ENCODE measurements around the gene RFESD. TPM values are rescaled to one million over a fixed set of nuclear protein-coding genes. Genes with fewer than 3 reads are reported as not detected.

Gene RFESD
- total RNA-seq, 1 donor from 2014 or later, result 3.0 TPM

- intact Hi-C loops (cut with micrococcal nuclease), result no loop called here
Observed at GRCh38 chr5:95655575-95655974, 9.0 kb downstream of the RFESD start.

GRCh38 chr5:95660060-95660459, 13.5 kb downstream of the RFESD start:
- intact Hi-C loops (cut with micrococcal nuclease), result loop anchor here (5.0 kb wide), 2 partner anchors 67 to 102 kb away; no protein-coding TSS in a partner anchor

GRCh38 chr5:95662946-95663345, 16.4 kb downstream of the RFESD start:
- intact Hi-C loops (cut with micrococcal nuclease), result loop anchor here (5.0 kb wide), 2 partner anchors 64 to 99 kb away; no protein-coding TSS in a partner anchor

- intact Hi-C loops (cut with micrococcal nuclease), result loop anchor here (1.0 to 5.0 kb wide), 7 partner anchors 17 to 673 kb away; no protein-coding TSS in a partner anchor
Observed at GRCh38 chr5:95664204-95664786, 17.7 kb downstream of the RFESD start.

- intact Hi-C loops (cut with micrococcal nuclease), result no loop called here
Observed at GRCh38 chr5:95667061-95667618, 20.6 kb downstream of the RFESD start.

GRCh38 chr5:95667678-95668077, 21.1 kb downstream of the RFESD start:
- intact Hi-C loops (cut with micrococcal nuclease), result no loop called here

- intact Hi-C loops (cut with micrococcal nuclease), result no loop called here
Observed at GRCh38 chr5:95668216-95668615, 21.6 kb downstream of the RFESD start.

- intact Hi-C loops (cut with micrococcal nuclease), result no loop called here
Observed at GRCh38 chr5:95668728-95669127, 22.2 kb downstream of the RFESD start.

- intact Hi-C loops (cut with micrococcal nuclease), result no loop called here
Observed at GRCh38 chr5:95669540-95669939, 23.0 kb downstream of the RFESD start.

GRCh38 chr5:95669985-95670384, 23.4 kb downstream of the RFESD start:
- intact Hi-C loops (cut with micrococcal nuclease), result no loop called here

- intact Hi-C loops (cut with micrococcal nuclease), result no loop called here
Observed at GRCh38 chr5:95670568-95670967, 24.0 kb downstream of the RFESD start.

- intact Hi-C loops (cut with micrococcal nuclease), result no loop called here
Observed at GRCh38 chr5:95671826-95672225, 25.2 kb downstream of the RFESD start.

- intact Hi-C loops (cut with micrococcal nuclease), result no loop called here
Observed at GRCh38 chr5:95672641-95673040, 26.1 kb downstream of the RFESD start.

- intact Hi-C loops (cut with micrococcal nuclease), result no loop called here
Observed at GRCh38 chr5:95673081-95673480, 26.5 kb downstream of the RFESD start.

GRCh38 chr5:95682891-95683290, 36.3 kb downstream of the RFESD start, which contains the start of gene SPATA9:
Gene SPATA9 (minus strand): TSS chr5:95682991. CDS start chr5:95682854, 137 bp downstream.
- intact Hi-C loops (cut with micrococcal nuclease), result no loop called here

- intact Hi-C loops (cut with micrococcal nuclease), result no loop called here
Observed at GRCh38 chr5:95684361-95684760, 37.8 kb downstream of the RFESD start.

- intact Hi-C loops (cut with micrococcal nuclease), result no loop called here
Observed at GRCh38 chr5:95686651-95687050, 40.1 kb downstream of the RFESD start.

GRCh38 chr5:95689680-95690079, 43.1 kb downstream of the RFESD start:
- intact Hi-C loops (cut with micrococcal nuclease), result no loop called here

- intact Hi-C loops (cut with micrococcal nuclease), result no loop called here
Observed at GRCh38 chr5:95690333-95690732, 43.8 kb downstream of the RFESD start.

- intact Hi-C loops (cut with micrococcal nuclease), result no loop called here
Observed at GRCh38 chr5:95697781-95698681, 51.5 kb downstream of the RFESD start.

GRCh38 chr5:95699337-95699736, 52.8 kb downstream of the RFESD start:
- intact Hi-C loops (cut with micrococcal nuclease), result no loop called here

GRCh38 chr5:95701074-95701473, 54.5 kb downstream of the RFESD start:
- intact Hi-C loops (cut with micrococcal nuclease), result no loop called here
